HG03135 (cell line): ENCODE measurements around the gene EIF2S1.
A peak's percentile ranks its signal among the peaks of the same experiment; 100 is the strongest.
"Not testable (repeated sequence)": the region's sequence is repeated elsewhere in the genome, so short reads cannot be mapped to it uniquely, and the experiment has no call there.

ENCODE experiments used
- ATAC-seq: cut with Tn5 transposase; IDR thresholded peaks from one replicate; pipeline ENCODE4 v1.9.1; 2021; ENCODE audit warnings: mild to moderate bottlenecking, moderate library complexity; ENCODE audit not compliant: unreplicated experiment

EIF2S1 gene

GRCh38 chr14:67359775-67360469 lies at the start of gene EIF2S1, which contains the start of gene ATP6V1D:
Gene EIF2S1, plus strand, starts transcription at chr14:67360328. Its CDS starts 4,440 bp downstream, at chr14:67364768.
Gene ATP6V1D, minus strand, starts transcription at chr14:67359804. Its CDS starts 106 bp downstream, at chr14:67359698.
- peak; percentile 88 for ATAC-seq

- no peak for ATAC-seq
Observed at GRCh38 chr14:67311868-67312267, 48.3 kb upstream of the EIF2S1 start.

- ATAC-seq, result no peak
Observed at GRCh38 chr14:67313153-67313552, 47.0 kb upstream of the EIF2S1 start.

- ATAC-seq, result no peak
Observed at GRCh38 chr14:67317822-67318221, 42.3 kb upstream of the EIF2S1 start.

- no peak for ATAC-seq
Observed at GRCh38 chr14:67319142-67319541, 41.0 kb upstream of the EIF2S1 start.

- ATAC-seq, result not testable (repeated sequence)
Observed at GRCh38 chr14:67329666-67330065, 30.5 kb upstream of the EIF2S1 start.

- ATAC-seq, result no peak
Observed at GRCh38 chr14:67331368-67332125, 28.6 kb upstream of the EIF2S1 start.

GRCh38 chr14:67332468-67332867 lies 27.7 kb upstream of the EIF2S1 start:
- ATAC-seq, result no peak

GRCh38 chr14:67335781-67336180 lies 24.3 kb upstream of the EIF2S1 start:
- ATAC-seq, result no peak

- ATAC-seq, result not testable (repeated sequence)
Observed at GRCh38 chr14:67341231-67341630, 18.9 kb upstream of the EIF2S1 start.

- ATAC-seq, result no peak
Observed at GRCh38 chr14:67343601-67344230, 16.4 kb upstream of the EIF2S1 start.

- ATAC-seq, result no peak
Observed at GRCh38 chr14:67345583-67345982, 14.5 kb upstream of the EIF2S1 start.

GRCh38 chr14:67352055-67352454 lies 8.1 kb upstream of the EIF2S1 start:
- ATAC-seq, result no peak

GRCh38 chr14:67357186-67357968 lies 2.8 kb upstream of the EIF2S1 start:
- no peak for ATAC-seq

GRCh38 chr14:67357969-67358354 lies 2.2 kb upstream of the EIF2S1 start:
- ATAC-seq, result no peak

GRCh38 chr14:67358924-67359774 lies 979 bp upstream of the EIF2S1 start:
- no peak for ATAC-seq

GRCh38 chr14:67360470-67361206 lies 510 bp downstream of the EIF2S1 start:
- ATAC-seq, result peak; percentile 24

- ATAC-seq, result no peak
Observed at GRCh38 chr14:67365476-67365875, 5.3 kb downstream of the EIF2S1 start.

- ATAC-seq, result no peak
Observed at GRCh38 chr14:67370830-67371229, 10.7 kb downstream of the EIF2S1 start.
